SK-N-SH (cell line): ENCODE results near the gene NCOA5.

Source experiments
- EP300 ChIP-seq, 2 experiments: IDR thresholded peaks; 2 replicates each; pipeline versions ENCODE4 v1.4.0 to v1.6.1; 2012; ENCODE audit warnings: borderline replicate concordance in 1 of 2, low read depth in 1 of 2, low read length in 1 of 2
- GATA2 ChIP-seq: sonication (generic); formaldehyde crosslinking; IDR thresholded peaks from 2 replicates; pipeline ENCODE4 v1.5.0; 2020; ENCODE audit warnings: mild to moderate bottlenecking, missing genetic modification reagents
- JUND ChIP-seq: IDR thresholded peaks from 2 replicates; pipeline ENCODE4 v1.4.0; 2012
- MXI1 ChIP-seq: IDR thresholded peaks from 2 replicates; pipeline ENCODE4 v1.6.1; 2012; ENCODE audit warnings: mild to moderate bottlenecking, low read depth, low read length, improper control_type of control experiment
- RXRA ChIP-seq: IDR thresholded peaks from 2 replicates; pipeline ENCODE4 v1.4.0; 2012; ENCODE audit warnings: low read depth, mild to moderate bottlenecking, borderline replicate concordance
- SIN3A ChIP-seq: IDR thresholded peaks from 2 replicates; pipeline ENCODE4 v1.6.1; 2012; ENCODE audit warnings: low read depth, mild to moderate bottlenecking, low read length, moderate library complexity, borderline replicate concordance
- TAF1 ChIP-seq: IDR thresholded peaks from 2 replicates; pipeline ENCODE4 v1.6.1; 2012; ENCODE audit warnings: low read depth, mild to moderate bottlenecking, low read length, moderate library complexity, borderline replicate concordance
- TCF12 ChIP-seq: IDR thresholded peaks from 2 replicates; pipeline ENCODE4 v1.4.0; 2012
- TEAD4 ChIP-seq: IDR thresholded peaks from 2 replicates; pipeline ENCODE4 v1.4.0; 2012; ENCODE audit warnings: mild to moderate bottlenecking, borderline replicate concordance; ENCODE audit not compliant: insufficient read depth
- TF ChIP-seq, protein P1 (sequence below): IDR thresholded peaks from 2 replicates; pipeline ENCODE4 v1.4.0; 2012; ENCODE audit warnings: low read depth
- TF ChIP-seq, protein P2 (sequence below): fragments of 200-600 bp; sonication (generic); IDR thresholded peaks from 2 replicates; pipeline ENCODE4 v1.6.1; 2017; ENCODE audit warnings: antibody characterized with exemption, mild to moderate bottlenecking, moderate library complexity
- TF ChIP-seq, protein P3 (sequence below): IDR thresholded peaks from 2 replicates; pipeline ENCODE4 v1.6.1; 2012; ENCODE audit warnings: mild to moderate bottlenecking, low read depth, low read length, moderate library complexity

DNA sequence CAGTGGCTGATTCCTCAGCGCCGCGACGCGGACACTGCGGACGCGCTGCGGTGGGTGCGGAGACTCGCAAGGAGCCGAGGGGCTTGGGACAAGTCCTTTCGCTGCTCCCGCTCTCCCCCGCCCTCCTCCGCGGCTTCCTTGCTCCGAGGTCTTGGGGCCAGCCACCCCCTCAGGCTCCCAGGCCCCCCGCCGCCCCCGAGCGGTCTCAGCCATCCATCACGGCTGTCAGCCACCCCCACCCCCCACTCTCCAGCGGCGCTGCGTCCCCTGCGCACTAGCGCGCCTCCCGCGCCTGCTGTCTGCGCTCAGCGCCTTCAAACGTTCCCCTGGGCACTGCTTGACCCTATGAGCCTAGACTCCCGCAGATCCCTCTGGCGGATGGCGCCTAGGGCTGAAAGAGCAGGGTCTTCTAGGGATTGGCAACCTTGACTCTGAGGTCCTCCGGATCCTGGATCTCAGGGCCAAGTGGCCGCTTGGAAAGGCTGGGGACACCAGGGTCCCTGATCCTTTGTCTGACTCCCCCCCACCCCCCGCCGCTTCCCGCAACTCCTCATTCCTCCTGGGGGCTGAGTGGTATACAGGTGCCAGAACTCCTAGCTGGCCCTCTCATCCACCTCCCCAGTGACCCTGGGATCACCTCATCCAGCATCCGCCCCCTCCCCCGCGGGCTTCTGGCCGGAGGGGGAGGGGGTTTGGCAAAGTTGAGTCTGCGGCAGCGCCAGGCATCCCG lies 59.3 kb downstream of the NCOA5 start:
- TF ChIP-seq, protein P1, sequence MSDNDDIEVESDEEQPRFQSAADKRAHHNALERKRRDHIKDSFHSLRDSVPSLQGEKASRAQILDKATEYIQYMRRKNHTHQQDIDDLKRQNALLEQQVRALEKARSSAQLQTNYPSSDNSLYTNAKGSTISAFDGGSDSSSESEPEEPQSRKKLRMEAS: no peak
- TF ChIP-seq JUND: no peak
- TF ChIP-seq, protein P2, sequence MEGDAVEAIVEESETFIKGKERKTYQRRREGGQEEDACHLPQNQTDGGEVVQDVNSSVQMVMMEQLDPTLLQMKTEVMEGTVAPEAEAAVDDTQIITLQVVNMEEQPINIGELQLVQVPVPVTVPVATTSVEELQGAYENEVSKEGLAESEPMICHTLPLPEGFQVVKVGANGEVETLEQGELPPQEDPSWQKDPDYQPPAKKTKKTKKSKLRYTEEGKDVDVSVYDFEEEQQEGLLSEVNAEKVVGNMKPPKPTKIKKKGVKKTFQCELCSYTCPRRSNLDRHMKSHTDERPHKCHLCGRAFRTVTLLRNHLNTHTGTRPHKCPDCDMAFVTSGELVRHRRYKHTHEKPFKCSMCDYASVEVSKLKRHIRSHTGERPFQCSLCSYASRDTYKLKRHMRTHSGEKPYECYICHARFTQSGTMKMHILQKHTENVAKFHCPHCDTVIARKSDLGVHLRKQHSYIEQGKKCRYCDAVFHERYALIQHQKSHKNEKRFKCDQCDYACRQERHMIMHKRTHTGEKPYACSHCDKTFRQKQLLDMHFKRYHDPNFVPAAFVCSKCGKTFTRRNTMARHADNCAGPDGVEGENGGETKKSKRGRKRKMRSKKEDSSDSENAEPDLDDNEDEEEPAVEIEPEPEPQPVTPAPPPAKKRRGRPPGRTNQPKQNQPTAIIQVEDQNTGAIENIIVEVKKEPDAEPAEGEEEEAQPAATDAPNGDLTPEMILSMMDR: no peak
- no peak for TF ChIP-seq TAF1
- no peak for TF ChIP-seq EP300 (IDR thresholded peaks at IDR 0.05; ENCODE audit: borderline replicate concordance in 1 of 2, low read depth in 1 of 2, low read length in 1 of 2)
- TF ChIP-seq MXI1: no peak
- TF ChIP-seq RXRA: no peak
- TF ChIP-seq, protein P3, sequence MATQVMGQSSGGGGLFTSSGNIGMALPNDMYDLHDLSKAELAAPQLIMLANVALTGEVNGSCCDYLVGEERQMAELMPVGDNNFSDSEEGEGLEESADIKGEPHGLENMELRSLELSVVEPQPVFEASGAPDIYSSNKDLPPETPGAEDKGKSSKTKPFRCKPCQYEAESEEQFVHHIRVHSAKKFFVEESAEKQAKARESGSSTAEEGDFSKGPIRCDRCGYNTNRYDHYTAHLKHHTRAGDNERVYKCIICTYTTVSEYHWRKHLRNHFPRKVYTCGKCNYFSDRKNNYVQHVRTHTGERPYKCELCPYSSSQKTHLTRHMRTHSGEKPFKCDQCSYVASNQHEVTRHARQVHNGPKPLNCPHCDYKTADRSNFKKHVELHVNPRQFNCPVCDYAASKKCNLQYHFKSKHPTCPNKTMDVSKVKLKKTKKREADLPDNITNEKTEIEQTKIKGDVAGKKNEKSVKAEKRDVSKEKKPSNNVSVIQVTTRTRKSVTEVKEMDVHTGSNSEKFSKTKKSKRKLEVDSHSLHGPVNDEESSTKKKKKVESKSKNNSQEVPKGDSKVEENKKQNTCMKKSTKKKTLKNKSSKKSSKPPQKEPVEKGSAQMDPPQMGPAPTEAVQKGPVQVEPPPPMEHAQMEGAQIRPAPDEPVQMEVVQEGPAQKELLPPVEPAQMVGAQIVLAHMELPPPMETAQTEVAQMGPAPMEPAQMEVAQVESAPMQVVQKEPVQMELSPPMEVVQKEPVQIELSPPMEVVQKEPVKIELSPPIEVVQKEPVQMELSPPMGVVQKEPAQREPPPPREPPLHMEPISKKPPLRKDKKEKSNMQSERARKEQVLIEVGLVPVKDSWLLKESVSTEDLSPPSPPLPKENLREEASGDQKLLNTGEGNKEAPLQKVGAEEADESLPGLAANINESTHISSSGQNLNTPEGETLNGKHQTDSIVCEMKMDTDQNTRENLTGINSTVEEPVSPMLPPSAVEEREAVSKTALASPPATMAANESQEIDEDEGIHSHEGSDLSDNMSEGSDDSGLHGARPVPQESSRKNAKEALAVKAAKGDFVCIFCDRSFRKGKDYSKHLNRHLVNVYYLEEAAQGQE: no peak
- no peak for TF ChIP-seq SIN3A
- TF ChIP-seq TCF12: no peak
- TF ChIP-seq TEAD4: no peak
- no peak for TF ChIP-seq GATA2 (CRISPR knock-in tag)
